ENCODE measurements around the gene LRBA. TPM values are rescaled to one million over a fixed set of nuclear protein-coding genes. Genes with fewer than 3 reads are reported as not detected.

The LRBA gene
- total RNA-seq, 1 donor from 2014 or later, result 103 TPM

- no peak for FAIRE-seq
- no peak overlapping the region for H3K4me3 ChIP-seq (ENCODE audit: low read depth, low read length)
- DNase-seq (ENCODE audit: low read depth), result no peak
- no peak for TF ChIP-seq CTCF (IDR thresholded peaks at IDR 0.05; ENCODE audit: insufficient read depth, low read length, severe bottlenecking)
- no peaks in the 10 kb centered on the region for H3K27me3 ChIP-seq (ENCODE audit: control insufficient read depth, insufficient read depth, low read length)
- peaks cover 11% of the 10 kb centered on the region for H3K36me3 ChIP-seq (ENCODE audit: control insufficient read depth, insufficient read depth, low read length)
Measured at GRCh38 chr4:150581641-150582051, 433.4 kb downstream of the LRBA start.

GRCh38 chr4:150581056-150581605 is 434.0 kb downstream of the LRBA start:
- FAIRE-seq, result no peak
- TF ChIP-seq CTCF (IDR thresholded peaks at IDR 0.05; ENCODE audit: insufficient read depth, low read length, severe bottlenecking), result no peak
- Histone ChIP-seq H3K4me3 (ENCODE audit: low read depth, low read length) (no peak overlapping the region), H3K27me3 (ENCODE audit: control insufficient read depth, insufficient read depth, low read length) (no peaks in the 10 kb centered on the region), H3K36me3 (ENCODE audit: control insufficient read depth, insufficient read depth, low read length) (peaks cover 11% of the 10 kb centered on the region)
- no peak for DNase-seq (ENCODE audit: low read depth)

- DNase-seq (ENCODE audit: low read depth) (no peak), FAIRE-seq (no peak)
- no peak overlapping the region for H3K4me3 ChIP-seq (ENCODE audit: low read depth, low read length)
- TF ChIP-seq CTCF (IDR thresholded peaks at IDR 0.05; ENCODE audit: insufficient read depth, low read length, severe bottlenecking), result no peak
- H3K36me3 ChIP-seq (ENCODE audit: control insufficient read depth, insufficient read depth, low read length), result peaks cover 11% of the 10 kb centered on the region
- H3K27me3 ChIP-seq (ENCODE audit: control insufficient read depth, insufficient read depth, low read length), result no peaks in the 10 kb centered on the region
Measured at GRCh38 chr4:150580306-150580705, 434.8 kb downstream of the LRBA start.

- DNase-seq (ENCODE audit: low read depth) (no peak), FAIRE-seq (no peak)
- no peak overlapping the region for H3K4me3 ChIP-seq (ENCODE audit: low read depth, low read length)
- TF ChIP-seq CTCF (IDR thresholded peaks at IDR 0.05; ENCODE audit: insufficient read depth, low read length, severe bottlenecking), result no peak
- H3K36me3 ChIP-seq (ENCODE audit: control insufficient read depth, insufficient read depth, low read length), result peaks cover 11% of the 10 kb centered on the region
- H3K27me3 ChIP-seq (ENCODE audit: control insufficient read depth, insufficient read depth, low read length), result no peaks in the 10 kb centered on the region
Measured at GRCh38 chr4:150579551-150580234, 435.4 kb downstream of the LRBA start.

- H3K27me3 ChIP-seq (ENCODE audit: control insufficient read depth, insufficient read depth, low read length), result no peaks in the 10 kb centered on the region
- no peak overlapping the region for H3K4me3 ChIP-seq (ENCODE audit: low read depth, low read length)
- DNase-seq (ENCODE audit: low read depth), result no peak
- no peak for FAIRE-seq
- H3K36me3 ChIP-seq (ENCODE audit: control insufficient read depth, insufficient read depth, low read length), result peaks cover 11% of the 10 kb centered on the region
- no peak for TF ChIP-seq CTCF (IDR thresholded peaks at IDR 0.05; ENCODE audit: insufficient read depth, low read length, severe bottlenecking)
Measured at GRCh38 chr4:150578745-150579501, 436.2 kb downstream of the LRBA start.

Measured in bronchial epithelial cell (primary cell).